ENCODE measurements around the gene JMJD7. TPM values are rescaled to one million over a fixed set of nuclear protein-coding genes. Genes with fewer than 3 reads are reported as not detected.

JMJD7 gene
- total RNA-seq, 1 donor: 1.4 TPM

DNA sequence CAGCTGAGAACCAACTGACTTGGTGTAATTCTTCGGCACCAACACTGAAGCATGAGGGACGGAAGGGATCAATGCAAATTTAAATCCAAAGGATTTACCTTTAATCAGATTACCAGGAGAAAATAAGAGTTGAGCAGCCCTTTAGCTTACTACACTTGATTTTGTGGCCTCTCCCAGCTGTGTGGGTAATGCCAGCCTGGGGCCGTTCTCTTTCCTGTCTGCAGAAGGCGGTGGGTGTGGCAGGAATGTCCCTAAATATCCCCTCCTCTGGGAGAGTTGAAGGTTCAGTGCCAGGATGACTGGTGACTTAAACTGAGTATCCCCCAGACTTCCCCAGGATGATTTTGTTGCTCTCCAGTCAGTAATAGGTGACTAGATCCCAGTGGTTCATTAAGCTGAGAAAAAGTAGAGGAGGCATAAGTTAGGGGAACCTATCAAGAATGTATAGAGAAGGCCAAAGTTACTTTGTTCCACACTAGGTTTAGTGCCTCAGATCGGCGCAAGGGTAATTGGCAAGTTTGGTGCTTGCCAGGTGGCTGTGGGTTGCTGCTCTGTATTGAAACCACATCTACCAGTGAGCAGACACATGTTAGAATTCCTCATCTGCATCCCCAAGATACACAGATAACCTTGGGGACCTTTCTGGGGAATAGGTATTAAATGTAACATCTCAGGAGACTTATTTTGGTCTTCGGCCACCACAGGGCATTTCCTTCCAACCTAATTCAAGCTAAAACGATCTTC lies 30.5 kb upstream of the JMJD7 start:
- Histone ChIP-seq H2AFZ (ENCODE audit: low read length) (no peak overlapping the region), H3K27me3 (ENCODE audit: insufficient read depth, low read length) (no peaks in the 10 kb centered on the region), H3K27ac (ENCODE audit: low read depth, low read length) (no peak overlapping the region), H4K20me1 (ENCODE audit: insufficient read depth, low read length) (peaks cover 4% of the 10 kb centered on the region), H3K4me2 (ENCODE audit: insufficient read depth, low read length) (no peak overlapping the region), H3K9me3 (ENCODE audit: low read depth, low read length) (no peaks in the 10 kb centered on the region), H3K36me3 (ENCODE audit: insufficient read depth, low read length) (peaks cover 8% of the 10 kb centered on the region), H3K4me1 (ENCODE audit: insufficient read depth, low read length) (peaks cover 31% of the 10 kb centered on the region), H3K79me2 (ENCODE audit: insufficient read depth, low read length) (peaks cover 45% of the 10 kb centered on the region), H3K4me3 (ENCODE audit: insufficient read depth, low read length) (no peak overlapping the region)
- no peak for DNase-seq (ENCODE audit: insufficient read length, low spot score, missing footprints)
- TF ChIP-seq, protein P1, sequence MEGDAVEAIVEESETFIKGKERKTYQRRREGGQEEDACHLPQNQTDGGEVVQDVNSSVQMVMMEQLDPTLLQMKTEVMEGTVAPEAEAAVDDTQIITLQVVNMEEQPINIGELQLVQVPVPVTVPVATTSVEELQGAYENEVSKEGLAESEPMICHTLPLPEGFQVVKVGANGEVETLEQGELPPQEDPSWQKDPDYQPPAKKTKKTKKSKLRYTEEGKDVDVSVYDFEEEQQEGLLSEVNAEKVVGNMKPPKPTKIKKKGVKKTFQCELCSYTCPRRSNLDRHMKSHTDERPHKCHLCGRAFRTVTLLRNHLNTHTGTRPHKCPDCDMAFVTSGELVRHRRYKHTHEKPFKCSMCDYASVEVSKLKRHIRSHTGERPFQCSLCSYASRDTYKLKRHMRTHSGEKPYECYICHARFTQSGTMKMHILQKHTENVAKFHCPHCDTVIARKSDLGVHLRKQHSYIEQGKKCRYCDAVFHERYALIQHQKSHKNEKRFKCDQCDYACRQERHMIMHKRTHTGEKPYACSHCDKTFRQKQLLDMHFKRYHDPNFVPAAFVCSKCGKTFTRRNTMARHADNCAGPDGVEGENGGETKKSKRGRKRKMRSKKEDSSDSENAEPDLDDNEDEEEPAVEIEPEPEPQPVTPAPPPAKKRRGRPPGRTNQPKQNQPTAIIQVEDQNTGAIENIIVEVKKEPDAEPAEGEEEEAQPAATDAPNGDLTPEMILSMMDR (IDR thresholded peaks at IDR 0.05; ENCODE audit: extremely low read depth, low read depth, low read length): no peak

- Histone ChIP-seq H3K4me3 (ENCODE audit: insufficient read depth, low read length) (no peak overlapping the region), H3K4me2 (ENCODE audit: insufficient read depth, low read length) (peak overlapping the region; percentile 23), H3K9me3 (ENCODE audit: low read depth, low read length) (no peaks in the 10 kb centered on the region), H3K4me1 (ENCODE audit: insufficient read depth, low read length) (peaks cover 34% of the 10 kb centered on the region), H3K79me2 (ENCODE audit: insufficient read depth, low read length) (peaks cover 36% of the 10 kb centered on the region), H2AFZ (ENCODE audit: low read length) (no peak overlapping the region), H3K36me3 (ENCODE audit: insufficient read depth, low read length) (peaks cover 8% of the 10 kb centered on the region), H3K27me3 (ENCODE audit: insufficient read depth, low read length) (no peaks in the 10 kb centered on the region), H3K27ac (ENCODE audit: low read depth, low read length) (peak overlapping the region; percentile 17), H4K20me1 (ENCODE audit: insufficient read depth, low read length) (peaks cover 4% of the 10 kb centered on the region)
- TF ChIP-seq, protein P1 (IDR thresholded peaks at IDR 0.05; ENCODE audit: extremely low read depth, low read depth, low read length): no peak
- DNase-seq (ENCODE audit: insufficient read length, low spot score, missing footprints): no peak
Measured at GRCh38 chr15:41798607-41799487, 29.0 kb upstream of the JMJD7 start.

DNA sequence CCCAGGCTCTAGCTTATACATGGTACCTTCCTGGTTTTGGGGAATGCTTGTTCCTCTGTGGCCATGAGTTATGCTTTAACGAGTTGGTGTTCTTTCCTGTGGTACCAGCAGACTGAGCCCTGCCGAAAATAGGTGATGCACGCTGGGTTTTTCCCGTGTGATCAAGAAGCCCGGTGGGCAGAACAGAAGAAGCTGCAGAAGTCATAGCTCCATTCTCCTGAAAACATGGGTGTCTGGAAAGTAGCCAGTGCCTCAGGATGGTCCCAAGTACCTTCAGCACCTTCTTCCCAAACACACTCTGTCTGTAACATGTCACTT lies 28.4 kb upstream of the JMJD7 start:
- H3K27ac ChIP-seq (ENCODE audit: low read depth, low read length): peak overlapping the region; percentile 17

More for the DNA sequence above, 28.4 kb upstream of the JMJD7 start:
- Histone ChIP-seq H3K4me1 (ENCODE audit: insufficient read depth, low read length) (peaks cover 34% of the 10 kb centered on the region), H4K20me1 (ENCODE audit: insufficient read depth, low read length) (peaks cover 6% of the 10 kb centered on the region), H3K27me3 (ENCODE audit: insufficient read depth, low read length) (no peaks in the 10 kb centered on the region), H3K79me2 (ENCODE audit: insufficient read depth, low read length) (peaks cover 36% of the 10 kb centered on the region), H2AFZ (ENCODE audit: low read length) (no peak overlapping the region), H3K9me3 (ENCODE audit: low read depth, low read length) (no peaks in the 10 kb centered on the region), H3K4me3 (ENCODE audit: insufficient read depth, low read length) (no peak overlapping the region), H3K4me2 (ENCODE audit: insufficient read depth, low read length) (peak overlapping the region; percentile 23), H3K36me3 (ENCODE audit: insufficient read depth, low read length) (peaks cover 8% of the 10 kb centered on the region)
- TF ChIP-seq, protein P1 (IDR thresholded peaks at IDR 0.05; ENCODE audit: extremely low read depth, low read depth, low read length): no peak
- no peak for DNase-seq (ENCODE audit: insufficient read length, low spot score, missing footprints)

Measured in osteoblast (primary cell).